Muscle of back (tissue), 13 donors: ENCODE results near the gene YWHAQ. TPM values are rescaled to one million over a fixed set of nuclear protein-coding genes. Genes with fewer than 3 reads are reported as not detected.

Experiments used
- DNase-seq, 3 donors: peaks; one replicate each; pipeline versions ENCODE4 v3.0.0 to v3.0.0-alpha.2; 2013
- long read RNA-seq, 9 donors: transcript quantifications; one replicate each; lab custom pipeline, GENCODE V29; 2026
- polyA plus RNA-seq, 10 donors: library from polyadenylated mRNA; unstranded; fragments of 120-200 nt; gene quantifications; one replicate each; pipeline ENCODE4 v1.2.1, GENCODE V29; 2013; ENCODE audit not compliant: insufficient read length in 10 of 10

The YWHAQ gene
- 100 to 1,000 TPM; 199 to 265 (median 228) TPM for polyA plus RNA-seq
- long read RNA-seq, donor 1, transcript YWHAQ-202 (5 exons, 2,216 nt), result minor isoform, 22 of 64 reads
- long read RNA-seq, donor 1, transcript YWHAQ-201 (6 exons, 2,208 nt), result major isoform, 42 of 64 reads
- long read RNA-seq, donor 1, partial matches to known transcripts, result 0 of 64 reads
- long read RNA-seq, donor 1, other reads (novel, unspliced or antisense), result 0 of 64 reads
- long read RNA-seq, donor 2, transcript YWHAQ-201 (6 exons, 2,208 nt), result major isoform, 42 of 63 reads
- long read RNA-seq, donor 2, transcript YWHAQ-202 (5 exons, 2,216 nt), result minor isoform, 21 of 63 reads
- long read RNA-seq, donor 2, partial matches to known transcripts, result 0 of 63 reads
- long read RNA-seq, donor 2, other reads (novel, unspliced or antisense), result 0 of 63 reads
- long read RNA-seq, donor 3, result 0 reads
- long read RNA-seq, donor 4, transcript YWHAQ-201 (6 exons, 2,208 nt), result major isoform, 48 of 64 reads
- long read RNA-seq, donor 4, transcript YWHAQ-202 (5 exons, 2,216 nt), result minor isoform, 16 of 64 reads
- long read RNA-seq, donor 4, partial matches to known transcripts, result 0 of 64 reads
- long read RNA-seq, donor 4, other reads (novel, unspliced or antisense), result 0 of 64 reads
- long read RNA-seq, donor 5, transcript YWHAQ-201 (6 exons, 2,208 nt), result major isoform, 37 of 59 reads
- long read RNA-seq, donor 5, transcript YWHAQ-202 (5 exons, 2,216 nt), result minor isoform, 22 of 59 reads
- long read RNA-seq, donor 5, partial matches to known transcripts, result 0 of 59 reads
- long read RNA-seq, donor 5, other reads (novel, unspliced or antisense), result 0 of 59 reads
- long read RNA-seq, donor 6, transcript YWHAQ-202 (5 exons, 2,216 nt), result minor isoform, 26 of 85 reads
- long read RNA-seq, donor 6, transcript YWHAQ-201 (6 exons, 2,208 nt), result major isoform, 54 of 85 reads
- long read RNA-seq, donor 6, partial matches to known transcripts, result 5 of 85 reads
- long read RNA-seq, donor 6, other reads (novel, unspliced or antisense), result 0 of 85 reads
- long read RNA-seq, donor 7, transcript YWHAQ-202 (5 exons, 2,216 nt), result minor isoform, 15 of 57 reads
- long read RNA-seq, donor 7, transcript YWHAQ-201 (6 exons, 2,208 nt), result major isoform, 35 of 57 reads
- long read RNA-seq, donor 7, partial matches to known transcripts, result 7 of 57 reads
- long read RNA-seq, donor 7, other reads (novel, unspliced or antisense), result 0 of 57 reads
- long read RNA-seq, donor 8, transcript YWHAQ-202 (5 exons, 2,216 nt), result minor isoform, 22 of 70 reads
- long read RNA-seq, donor 8, transcript YWHAQ-201 (6 exons, 2,208 nt), result major isoform, 38 of 70 reads
- long read RNA-seq, donor 8, partial matches to known transcripts, result 10 of 70 reads
- long read RNA-seq, donor 8, other reads (novel, unspliced or antisense), result 0 of 70 reads
- long read RNA-seq, donor 9, transcript YWHAQ-201 (6 exons, 2,208 nt), result major isoform, 6 of 7 reads
- long read RNA-seq, donor 9, partial matches to known transcripts, result 0 of 7 reads
- long read RNA-seq, donor 9, other reads (novel, unspliced or antisense), result 0 of 7 reads

- DNase-seq, result peak; percentile 99 to 100 (median 100)
These were observed at the start of gene YWHAQ for GRCh38 chr2:9630736-9631552. YWHAQ (minus strand) TSS chr2:9630997; CDS start chr2:9630452, 545 bp downstream.

- no peak for DNase-seq
These were observed 49.3 kb upstream of the YWHAQ start for GRCh38 chr2:9680082-9680481.

- DNase-seq, result no peak
These were observed 48.4 kb upstream of the YWHAQ start for GRCh38 chr2:9679218-9679617.

- no peak for DNase-seq
These were observed 47.7 kb upstream of the YWHAQ start for GRCh38 chr2:9678544-9678943.

GRCh38 chr2:9675415-9676351 lies 44.9 kb upstream of the YWHAQ start:
- DNase-seq, result peak in 1 of 3 donors; percentile 88

GRCh38 chr2:9674891-9675414 lies 44.2 kb upstream of the YWHAQ start:
- DNase-seq, result no peak

- DNase-seq, result no peak
These were observed 43.2 kb upstream of the YWHAQ start for GRCh38 chr2:9673914-9674481.

GRCh38 chr2:9668687-9669345 lies 38.0 kb upstream of the YWHAQ start:
- peak; percentile 35 to 64 (median 53) for DNase-seq

- DNase-seq, result no peak
These were observed 37.0 kb upstream of the YWHAQ start for GRCh38 chr2:9667826-9668225.

- no peak for DNase-seq
These were observed 35.5 kb upstream of the YWHAQ start for GRCh38 chr2:9666306-9666705.

GRCh38 chr2:9665898-9666297 lies 35.1 kb upstream of the YWHAQ start:
- DNase-seq, result peak in 1 of 3 donors; percentile 51

- DNase-seq, result no peak
These were observed 33.6 kb upstream of the YWHAQ start for GRCh38 chr2:9664365-9664764.

- DNase-seq, result no peak
These were observed 32.4 kb upstream of the YWHAQ start for GRCh38 chr2:9663008-9663879.

GRCh38 chr2:9661261-9661660 lies 30.5 kb upstream of the YWHAQ start:
- DNase-seq, result no peak

GRCh38 chr2:9660781-9661180 lies 30.0 kb upstream of the YWHAQ start:
- DNase-seq, result no peak

- DNase-seq, result no peak
These were observed 29.4 kb upstream of the YWHAQ start for GRCh38 chr2:9660154-9660553.

GRCh38 chr2:9658972-9659371 lies 28.2 kb upstream of the YWHAQ start:
- peak in 2 of 3 donors; percentile 19 to 47 for DNase-seq
